ENCODE measurements around the gene ZBTB7C. TPM values are rescaled to one million over a fixed set of nuclear protein-coding genes. Genes with fewer than 3 reads are reported as not detected.

The ZBTB7C gene
- polyA plus RNA-seq, 4 donors: 0.54 to 4.1 (median 1.5) TPM

DNA sequence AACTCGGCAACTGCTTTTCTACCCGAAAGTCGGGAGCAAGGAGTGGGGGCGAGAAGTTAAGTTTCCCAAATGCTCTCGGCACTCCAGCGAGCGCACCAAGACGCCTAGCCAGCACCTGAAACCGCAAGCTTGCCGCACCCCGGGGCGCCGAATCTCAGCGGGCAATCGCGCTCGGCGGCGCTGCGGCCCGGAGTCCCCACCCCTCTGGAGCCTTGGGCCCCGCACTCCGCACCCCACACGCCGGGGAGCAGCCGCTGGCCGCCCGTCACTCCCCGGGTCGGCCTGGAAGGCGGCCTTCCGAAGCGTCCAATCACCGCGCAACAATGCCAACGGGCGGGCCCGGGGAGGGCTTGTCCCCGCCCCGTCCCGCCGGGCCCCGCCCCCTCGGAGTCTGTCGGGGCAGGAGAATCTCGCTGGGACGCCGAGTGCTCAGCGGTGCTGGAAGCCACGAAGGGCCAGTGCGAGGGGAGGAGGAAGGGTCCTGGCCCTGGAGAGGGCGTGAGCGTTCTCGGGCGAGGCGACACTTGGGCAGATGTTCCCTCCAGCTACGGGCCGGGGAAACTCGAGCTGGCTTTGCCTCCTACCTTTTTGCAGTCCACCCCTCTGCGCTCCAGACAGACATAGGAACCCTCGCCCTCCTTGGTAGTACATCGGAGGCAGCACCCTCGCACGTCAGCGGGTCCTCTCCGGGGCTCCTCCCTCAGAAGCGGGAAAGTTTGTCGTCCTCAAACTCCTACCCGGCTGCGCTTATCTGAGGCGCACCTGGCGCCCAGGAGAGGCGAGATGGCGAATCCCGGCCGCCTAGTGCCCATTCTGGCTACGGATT lies 1.1 kb upstream of the ZBTB7C start:
- WGBS, 3 donors: 0 to 2% (median 1%) methylated on average over 64 to 77 of the region's 77 CpGs
- H3K4me3 ChIP-seq (ENCODE audit: low read depth in 1 of 3, low read length in 3 of 3): peak overlapping the region; percentile 41 to 78 (median 55)
- DNase-seq (peak; percentile 91 to 92), FAIRE-seq (no peak)
- H3K36me3 ChIP-seq (ENCODE audit: control insufficient read depth in 3 of 3, insufficient read depth in 2 of 3, low read depth in 1 of 3, low read length in 3 of 3): no peaks in the 10 kb centered on the region
- peaks cover 6 to 52% (median 26%) of the 10 kb centered on the region in 3 donors for H3K27me3 ChIP-seq (ENCODE audit: control insufficient read depth in 3 of 3, insufficient read depth in 3 of 3, low read length in 3 of 3)
- H3K4me1 ChIP-seq (ENCODE audit: control insufficient read depth in 3 of 3, insufficient read depth in 2 of 3, low read depth in 1 of 3, low read length in 2 of 3): peaks cover 0 to 7% (median 0%) of the 10 kb centered on the region in 3 donors
- H3K9me3 ChIP-seq (ENCODE audit: control insufficient read depth in 2 of 2, insufficient read depth in 1 of 2, low read depth in 1 of 2, low read length in 1 of 2): no peaks in the 10 kb centered on the region
- H3K27ac ChIP-seq (ENCODE audit: low read depth in 1 of 3, low read length in 2 of 3): no peak overlapping the region

DNA sequence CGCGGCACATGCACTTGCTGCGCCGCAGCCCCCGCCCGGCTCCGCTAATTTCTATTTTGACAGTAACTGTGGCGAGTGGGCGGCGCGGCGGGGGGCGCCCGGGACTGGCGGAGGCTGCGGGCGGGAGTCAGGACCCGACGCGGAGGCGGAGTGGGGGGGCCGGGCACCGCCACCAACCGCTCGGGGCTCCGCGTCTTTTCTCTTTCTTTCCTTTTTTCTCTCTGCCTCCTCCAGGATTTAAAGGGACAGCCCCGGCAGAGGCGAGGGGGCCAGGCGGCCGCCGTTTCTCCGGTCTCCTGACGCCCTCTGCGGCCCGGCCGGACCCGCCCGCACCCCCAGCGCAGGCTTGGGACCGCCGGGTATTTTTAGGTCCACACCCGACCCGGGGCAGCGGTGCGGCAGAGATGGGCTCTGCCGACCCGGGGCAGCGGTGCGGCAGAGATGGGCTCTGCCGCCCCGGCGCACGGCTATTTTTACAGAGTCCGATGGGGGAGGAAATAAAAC lies 460 bp upstream of the ZBTB7C start:
- no peak for FAIRE-seq
- Histone ChIP-seq H3K9me3 (ENCODE audit: control insufficient read depth in 2 of 2, insufficient read depth in 1 of 2, low read depth in 1 of 2, low read length in 1 of 2) (no peaks in the 10 kb centered on the region), H3K4me1 (ENCODE audit: control insufficient read depth in 3 of 3, insufficient read depth in 2 of 3, low read depth in 1 of 3, low read length in 2 of 3) (peaks cover 0 to 7% (median 0%) of the 10 kb centered on the region in 3 donors), H3K4me3 (ENCODE audit: low read depth in 1 of 3, low read length in 3 of 3) (peak overlapping the region; percentile 41 to 78 (median 55)), H3K27ac (ENCODE audit: low read depth in 1 of 3, low read length in 2 of 3) (no peak overlapping the region), H3K36me3 (ENCODE audit: control insufficient read depth in 3 of 3, insufficient read depth in 2 of 3, low read depth in 1 of 3, low read length in 3 of 3) (no peaks in the 10 kb centered on the region), H3K27me3 (ENCODE audit: control insufficient read depth in 3 of 3, insufficient read depth in 3 of 3, low read length in 3 of 3) (peaks cover 6 to 57% (median 28%) of the 10 kb centered on the region in 3 donors)
- WGBS, 3 donors: 0 to 1% (median 0%) methylated on average over 47 to 55 of the region's 55 CpGs
- DNase-seq: peak in 1 of 2 donors; percentile 49

GRCh38 chr18:48408111-48408726 lies 964 bp downstream of the ZBTB7C start:
- no peak overlapping the region for H3K27ac ChIP-seq (ENCODE audit: low read depth in 1 of 3, low read length in 2 of 3)
- FAIRE-seq (no peak), DNase-seq (peak in 1 of 2 donors; percentile 36)
- peaks cover 6 to 63% (median 25%) of the 10 kb centered on the region in 3 donors for H3K27me3 ChIP-seq (ENCODE audit: control insufficient read depth in 3 of 3, insufficient read depth in 3 of 3, low read length in 3 of 3)
- WGBS, 3 donors: 2 to 5% (median 4%) methylated on average over 42 of the region's 42 CpGs
- H3K9me3 ChIP-seq (ENCODE audit: control insufficient read depth in 2 of 2, insufficient read depth in 1 of 2, low read depth in 1 of 2, low read length in 1 of 2): no peaks in the 10 kb centered on the region
- no peaks in the 10 kb centered on the region for H3K36me3 ChIP-seq (ENCODE audit: control insufficient read depth in 3 of 3, insufficient read depth in 2 of 3, low read depth in 1 of 3, low read length in 3 of 3)
- H3K4me1 ChIP-seq (ENCODE audit: control insufficient read depth in 3 of 3, insufficient read depth in 2 of 3, low read depth in 1 of 3, low read length in 2 of 3): peaks cover 0 to 7% (median 0%) of the 10 kb centered on the region in 3 donors
- H3K4me3 ChIP-seq (ENCODE audit: low read depth in 1 of 3, low read length in 3 of 3): peak overlapping the region; percentile 3 to 78 (median 41)

DNA sequence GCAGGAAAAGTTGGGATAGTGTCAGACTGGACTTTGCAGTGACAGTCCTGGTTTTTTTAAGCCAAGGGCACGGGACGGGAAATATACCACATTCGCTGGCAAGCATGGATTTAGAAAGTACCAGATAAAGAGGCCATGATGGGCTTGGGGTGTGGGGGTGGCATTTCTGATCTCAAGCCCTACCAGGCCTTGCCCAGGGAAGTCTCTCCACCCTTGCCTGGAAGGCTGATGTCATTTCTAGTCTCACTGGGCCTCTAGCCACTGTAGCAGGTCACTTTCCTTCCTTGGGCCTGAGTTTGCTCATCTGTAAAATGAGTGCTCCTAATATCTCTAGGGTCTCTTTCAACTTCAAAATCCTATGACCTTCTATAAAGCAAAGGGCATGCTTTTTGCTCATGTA lies 1.8 kb downstream of the ZBTB7C start:
- peaks cover 6 to 65% (median 25%) of the 10 kb centered on the region in 3 donors for H3K27me3 ChIP-seq (ENCODE audit: control insufficient read depth in 3 of 3, insufficient read depth in 3 of 3, low read length in 3 of 3)
- FAIRE-seq (no peak), DNase-seq (no peak)
- no peaks in the 10 kb centered on the region for H3K9me3 ChIP-seq (ENCODE audit: control insufficient read depth in 2 of 2, insufficient read depth in 1 of 2, low read depth in 1 of 2, low read length in 1 of 2)
- peaks cover 0 to 7% (median 0%) of the 10 kb centered on the region in 3 donors for H3K4me1 ChIP-seq (ENCODE audit: control insufficient read depth in 3 of 3, insufficient read depth in 2 of 3, low read depth in 1 of 3, low read length in 2 of 3)
- H3K27ac ChIP-seq (ENCODE audit: low read depth in 1 of 3, low read length in 2 of 3): no peak overlapping the region
- H3K36me3 ChIP-seq (ENCODE audit: control insufficient read depth in 3 of 3, insufficient read depth in 2 of 3, low read depth in 1 of 3, low read length in 3 of 3): no peaks in the 10 kb centered on the region
- WGBS, 3 donors: 73 to 82% (median 79%) methylated on average over 3 of the region's 3 CpGs
- H3K4me3 ChIP-seq (ENCODE audit: low read depth in 1 of 3, low read length in 3 of 3): no peak overlapping the region

GRCh38 chr18:48405978-48406377 lies 3.2 kb downstream of the ZBTB7C start:
- FAIRE-seq (no peak), DNase-seq (no peak)
- Histone ChIP-seq H3K4me3 (ENCODE audit: low read depth in 1 of 3, low read length in 3 of 3) (no peak overlapping the region), H3K9me3 (ENCODE audit: control insufficient read depth in 2 of 2, insufficient read depth in 1 of 2, low read depth in 1 of 2, low read length in 1 of 2) (no peaks in the 10 kb centered on the region), H3K36me3 (ENCODE audit: control insufficient read depth in 3 of 3, insufficient read depth in 2 of 3, low read depth in 1 of 3, low read length in 3 of 3) (no peaks in the 10 kb centered on the region), H3K27ac (ENCODE audit: low read depth in 1 of 3, low read length in 2 of 3) (no peak overlapping the region), H3K4me1 (ENCODE audit: control insufficient read depth in 3 of 3, insufficient read depth in 2 of 3, low read depth in 1 of 3, low read length in 2 of 3) (peaks cover 0 to 7% (median 0%) of the 10 kb centered on the region in 3 donors), H3K27me3 (ENCODE audit: control insufficient read depth in 3 of 3, insufficient read depth in 3 of 3, low read length in 3 of 3) (peaks cover 6 to 59% (median 20%) of the 10 kb centered on the region in 3 donors)
- 67 to 76% (median 73%) methylated on average over 6 of the region's 6 CpGs for WGBS, 3 donors

DNA sequence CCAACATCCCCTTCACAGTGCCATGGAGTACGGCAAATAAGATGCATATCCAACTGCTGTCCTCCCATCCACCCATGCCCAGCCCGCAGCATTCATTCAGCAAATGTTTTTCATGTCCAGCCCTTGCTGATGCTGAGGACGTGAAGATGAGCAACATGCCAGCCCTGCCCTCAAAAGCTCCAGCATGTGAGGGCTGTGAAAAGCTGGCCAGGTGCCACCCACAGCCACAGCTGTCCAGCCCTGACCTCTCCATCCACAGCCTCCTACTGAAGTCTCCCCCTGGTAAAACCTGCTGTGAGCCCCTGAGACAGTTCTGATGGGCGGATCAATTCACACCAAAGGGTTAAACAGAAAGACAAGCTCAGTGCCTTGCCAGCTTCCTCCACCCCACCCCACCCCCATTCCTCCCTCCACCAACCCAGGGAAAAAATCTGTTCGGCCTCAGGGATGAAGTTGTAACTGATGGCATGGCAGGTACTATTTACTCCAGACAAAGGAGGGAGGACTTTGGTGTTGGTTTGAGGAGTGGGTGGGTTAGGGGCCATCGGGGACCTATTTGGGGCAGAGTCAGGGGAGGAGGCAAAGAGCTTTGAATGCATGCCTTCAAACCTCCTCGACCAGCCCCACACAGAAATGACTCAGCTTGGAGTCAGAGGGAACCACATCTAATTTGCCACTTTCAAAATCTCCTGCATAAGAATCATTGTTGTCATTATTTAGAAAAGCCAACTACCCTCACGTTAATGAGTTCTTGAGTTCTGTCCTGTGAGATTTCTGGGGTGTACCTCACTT lies 4.3 kb downstream of the ZBTB7C start:
- Histone ChIP-seq H3K9me3 (ENCODE audit: control insufficient read depth in 2 of 2, insufficient read depth in 1 of 2, low read depth in 1 of 2, low read length in 1 of 2) (no peaks in the 10 kb centered on the region), H3K27me3 (ENCODE audit: control insufficient read depth in 3 of 3, insufficient read depth in 3 of 3, low read length in 3 of 3) (peaks cover 6 to 56% (median 20%) of the 10 kb centered on the region in 3 donors), H3K4me3 (ENCODE audit: low read depth in 1 of 3, low read length in 3 of 3) (no peak overlapping the region), H3K4me1 (ENCODE audit: control insufficient read depth in 3 of 3, insufficient read depth in 2 of 3, low read depth in 1 of 3, low read length in 2 of 3) (no peaks in the 10 kb centered on the region), H3K36me3 (ENCODE audit: control insufficient read depth in 3 of 3, insufficient read depth in 2 of 3, low read depth in 1 of 3, low read length in 3 of 3) (no peaks in the 10 kb centered on the region), H3K27ac (ENCODE audit: low read depth in 1 of 3, low read length in 2 of 3) (no peak overlapping the region)
- no peak for FAIRE-seq
- DNase-seq: no peak
- 40 to 49% (median 40%) methylated on average over 8 of the region's 8 CpGs for WGBS, 3 donors

DNA sequence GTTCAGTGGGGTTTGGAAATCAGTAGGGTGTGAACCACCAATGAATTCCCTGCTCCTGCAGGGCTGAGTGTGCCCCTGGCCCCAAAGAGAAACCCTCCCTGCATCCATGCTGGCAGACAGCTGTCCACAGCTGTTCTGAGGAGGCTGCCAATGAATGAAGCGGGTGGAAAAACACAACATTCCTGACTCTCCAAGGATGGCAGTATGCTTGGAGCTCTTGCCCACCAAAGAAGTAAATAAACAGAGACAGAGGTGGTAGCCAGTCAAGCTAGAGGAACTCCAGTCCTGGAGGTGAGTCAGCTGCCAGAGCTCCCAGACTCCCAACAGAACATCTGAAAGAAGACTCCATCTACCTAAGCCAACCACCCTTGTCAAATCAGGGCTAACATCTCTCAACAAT lies 6.2 kb downstream of the ZBTB7C start:
- no peaks in the 10 kb centered on the region for H3K36me3 ChIP-seq (ENCODE audit: control insufficient read depth in 3 of 3, insufficient read depth in 2 of 3, low read depth in 1 of 3, low read length in 3 of 3)
- H3K4me1 ChIP-seq (ENCODE audit: control insufficient read depth in 3 of 3, insufficient read depth in 2 of 3, low read depth in 1 of 3, low read length in 2 of 3): no peaks in the 10 kb centered on the region
- no peak overlapping the region for H3K4me3 ChIP-seq (ENCODE audit: low read depth in 1 of 3, low read length in 3 of 3)
- no peaks in the 10 kb centered on the region for H3K9me3 ChIP-seq (ENCODE audit: control insufficient read depth in 2 of 2, insufficient read depth in 1 of 2, low read depth in 1 of 2, low read length in 1 of 2)
- DNase-seq (no peak), FAIRE-seq (no peak)
- no peak overlapping the region for H3K27ac ChIP-seq (ENCODE audit: low read depth in 1 of 3, low read length in 2 of 3)
- 67 to 96% (median 82%) methylated on average over 1 of the region's 1 CpG for WGBS, 3 donors
- peaks cover 0 to 58% (median 17%) of the 10 kb centered on the region in 3 donors for H3K27me3 ChIP-seq (ENCODE audit: control insufficient read depth in 3 of 3, insufficient read depth in 3 of 3, low read length in 3 of 3)

Data from small intestine (tissue), 7 donors.